GM18499 (cell line): Measurements from ENCODE around the gene FAM219A.
"Not testable (repeated sequence)": the region's sequence is repeated elsewhere in the genome, so short reads cannot be mapped to it uniquely, and the experiment has no call there.

Experiments
- ATAC-seq: cut with Tn5 transposase; IDR thresholded peaks from one replicate; pipeline ENCODE4 v1.9.1; 2021; ENCODE audit warnings: moderate number of reproducible peaks; ENCODE audit not compliant: insufficient read depth, unreplicated experiment

Gene FAM219A

GRCh38 chr9:34446951-34447350 lies 11.4 kb downstream of the FAM219A start:
- no peak for ATAC-seq

- no peak for ATAC-seq
These were observed 11.9 kb downstream of the FAM219A start for GRCh38 chr9:34446468-34446891.

- ATAC-seq: no peak
These were observed 14.4 kb downstream of the FAM219A start for GRCh38 chr9:34443976-34444375.

GRCh38 chr9:34443533-34443932 lies 14.8 kb downstream of the FAM219A start:
- ATAC-seq: no peak

- no peak for ATAC-seq
These were observed 15.6 kb downstream of the FAM219A start for GRCh38 chr9:34442770-34443169.

GRCh38 chr9:34440017-34440416 lies 18.4 kb downstream of the FAM219A start:
- ATAC-seq: no peak

- ATAC-seq: not testable (repeated sequence)
These were observed 19.9 kb downstream of the FAM219A start for GRCh38 chr9:34438465-34438864.

- not testable (repeated sequence) for ATAC-seq
These were observed 20.5 kb downstream of the FAM219A start for GRCh38 chr9:34437926-34438307.

- ATAC-seq: no peak
These were observed 21.1 kb downstream of the FAM219A start for GRCh38 chr9:34437006-34437925.

- no peak for ATAC-seq
These were observed 26.7 kb downstream of the FAM219A start for GRCh38 chr9:34431667-34432066.

- no peak for ATAC-seq
These were observed 27.4 kb downstream of the FAM219A start for GRCh38 chr9:34430843-34431437.

- ATAC-seq: no peak
These were observed 29.9 kb downstream of the FAM219A start for GRCh38 chr9:34428325-34428958.

GRCh38 chr9:34426347-34427074 lies 31.9 kb downstream of the FAM219A start:
- no peak for ATAC-seq

- no peak for ATAC-seq
These were observed 38.5 kb downstream of the FAM219A start for GRCh38 chr9:34419716-34420504.

GRCh38 chr9:34417734-34418133 lies 40.6 kb downstream of the FAM219A start:
- no peak for ATAC-seq

- ATAC-seq: no peak
These were observed 45.0 kb downstream of the FAM219A start for GRCh38 chr9:34413231-34413852.

GRCh38 chr9:34412336-34412735 lies 46.0 kb downstream of the FAM219A start:
- ATAC-seq: no peak

- no peak for ATAC-seq
These were observed 49.2 kb downstream of the FAM219A start for GRCh38 chr9:34409154-34409553.

- no peak for ATAC-seq
These were observed 50.2 kb downstream of the FAM219A start for GRCh38 chr9:34408173-34408572.
